Measurements from ENCODE around the gene C1orf35.

C1orf35 gene

DNA sequence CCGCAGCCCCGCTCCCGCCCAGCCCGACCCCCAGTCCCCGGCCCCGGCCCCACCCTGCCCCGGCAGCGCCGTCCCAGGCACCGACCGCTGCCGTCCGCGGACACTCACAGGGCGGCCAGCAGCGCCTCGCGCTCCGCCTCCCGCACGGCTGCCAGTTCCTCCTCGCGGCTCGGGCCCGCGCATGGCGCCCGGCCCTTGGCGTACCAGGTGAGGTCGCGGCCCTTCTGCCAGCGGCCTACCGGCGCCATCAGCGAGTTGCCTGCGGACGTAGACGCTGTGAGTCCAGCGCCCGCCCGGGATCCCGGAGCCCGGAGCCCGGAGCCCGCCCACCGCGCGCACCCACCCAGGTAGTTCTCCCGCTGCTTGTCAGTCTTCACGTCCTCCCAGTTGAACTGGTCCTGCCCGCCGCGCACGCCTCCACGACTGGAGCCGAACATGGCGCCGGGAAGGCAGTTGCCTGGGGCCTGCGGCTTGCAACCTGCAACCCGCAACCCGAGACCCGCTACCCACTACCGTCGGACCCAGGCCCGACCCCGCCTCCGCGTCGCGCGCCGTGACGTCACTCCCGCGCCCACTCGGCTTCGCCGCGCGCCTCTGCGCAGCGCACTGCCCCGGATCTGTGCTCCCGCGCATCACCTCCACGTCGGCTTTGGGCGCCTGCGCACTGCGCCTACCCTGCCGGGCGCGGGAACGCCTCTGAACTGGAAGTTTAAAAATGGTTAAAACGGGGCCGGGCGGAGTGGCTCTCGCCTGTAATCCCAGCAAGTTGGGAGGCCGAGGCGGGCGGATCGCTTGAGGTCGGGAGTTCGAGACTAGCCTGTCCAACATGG is at the start of gene C1orf35:
TSS of gene C1orf35 (minus strand) at position 535 of the 830 bp plus-strand sequence. CDS start at position 437, 98 bp downstream.
- peak; percentile 97 for DNase-seq

DNA sequence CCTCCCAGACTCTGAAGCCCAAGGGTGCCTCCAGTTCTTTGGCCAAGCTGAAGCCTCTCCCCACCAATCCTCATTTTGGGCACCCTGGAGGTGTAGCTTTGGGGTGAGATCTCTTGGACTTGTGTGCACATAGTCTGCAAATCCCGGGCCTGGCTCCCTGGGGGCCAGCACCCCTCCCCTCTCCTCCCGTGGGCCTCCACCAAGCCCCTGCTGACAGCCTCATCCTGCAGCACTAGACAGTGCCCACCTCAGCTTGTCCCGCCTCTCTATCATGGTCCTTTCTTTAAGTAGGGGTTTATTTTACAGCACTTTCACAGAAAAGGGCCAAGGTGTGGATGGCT is 49.8 kb upstream of the C1orf35 start:
- no peak for DNase-seq

DNA sequence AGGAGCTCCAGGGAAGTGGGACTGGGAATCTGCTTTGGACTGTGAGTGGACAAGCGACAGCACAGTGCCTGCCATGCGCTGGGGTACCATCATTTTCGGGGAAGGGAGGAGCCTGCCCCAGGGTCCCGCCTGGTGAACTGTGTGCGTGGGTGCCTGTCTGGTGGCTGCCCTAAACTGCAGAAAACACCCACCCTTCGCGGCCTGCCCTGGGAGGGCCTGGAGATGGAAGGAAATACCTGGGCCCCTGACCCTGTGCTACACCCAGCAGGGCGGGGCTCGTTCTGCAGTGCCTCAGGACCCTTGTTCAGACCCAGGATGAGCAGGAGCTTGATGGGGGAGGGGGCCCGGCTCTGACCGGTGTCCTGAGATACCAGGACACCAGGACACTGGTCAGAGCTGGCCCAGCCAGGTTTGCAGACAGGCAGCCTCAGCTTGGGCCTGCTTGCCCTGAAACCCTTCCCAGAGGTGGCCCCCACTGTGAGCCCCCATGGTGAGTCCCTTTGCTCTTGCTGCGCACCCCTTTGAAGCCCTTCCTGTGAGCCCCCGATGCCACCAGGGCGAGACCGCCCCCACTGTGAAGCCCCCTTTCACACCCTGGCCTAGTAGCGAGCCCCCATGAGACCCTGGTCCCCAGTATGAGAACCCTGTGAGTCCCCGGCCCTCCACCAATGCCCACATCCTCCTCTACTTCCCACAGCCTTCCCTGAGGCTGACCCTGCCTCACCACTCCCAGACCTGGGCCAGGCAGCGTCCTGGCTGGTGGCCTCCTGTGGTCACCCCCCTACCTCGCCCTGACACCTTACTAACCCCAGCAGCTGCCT is 49.2 kb upstream of the C1orf35 start:
- no peak for DNase-seq

DNA sequence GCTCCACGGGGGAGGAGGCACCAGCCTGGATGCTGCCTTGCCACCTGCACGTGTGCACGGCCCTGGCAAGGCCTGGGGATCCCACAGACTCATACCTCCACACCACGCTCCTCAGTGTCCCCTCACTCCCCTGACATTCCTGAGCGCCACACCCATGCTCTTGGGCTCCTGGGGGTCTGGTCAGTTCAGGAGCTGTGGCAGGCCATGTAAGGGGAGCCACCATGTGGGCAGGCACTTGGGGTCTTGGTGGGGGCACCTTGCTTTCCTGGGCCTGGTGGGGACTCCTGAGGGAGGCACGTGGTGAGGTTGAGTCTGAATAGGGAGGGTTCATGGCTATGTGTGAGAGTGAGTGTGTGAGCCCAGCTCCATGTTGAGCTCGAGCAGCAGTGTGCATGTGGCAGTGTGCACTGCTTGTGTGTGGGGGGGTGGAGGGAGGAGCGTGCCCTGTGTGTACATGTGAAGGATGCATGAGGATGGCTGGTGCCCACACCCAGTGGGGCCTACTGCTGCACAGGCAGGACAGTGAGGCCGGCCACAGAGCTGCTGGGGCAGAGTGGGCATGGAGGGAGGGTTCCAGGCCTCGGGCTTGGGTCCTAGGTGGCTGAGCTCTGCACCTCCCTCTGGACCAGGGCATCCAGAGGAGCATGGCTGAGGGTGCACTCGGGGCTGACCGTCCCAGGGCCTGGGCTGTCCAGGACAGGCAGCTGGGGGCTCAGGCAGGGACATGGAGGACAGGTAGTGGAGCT is 48.2 kb upstream of the C1orf35 start:
- no peak for DNase-seq

DNA sequence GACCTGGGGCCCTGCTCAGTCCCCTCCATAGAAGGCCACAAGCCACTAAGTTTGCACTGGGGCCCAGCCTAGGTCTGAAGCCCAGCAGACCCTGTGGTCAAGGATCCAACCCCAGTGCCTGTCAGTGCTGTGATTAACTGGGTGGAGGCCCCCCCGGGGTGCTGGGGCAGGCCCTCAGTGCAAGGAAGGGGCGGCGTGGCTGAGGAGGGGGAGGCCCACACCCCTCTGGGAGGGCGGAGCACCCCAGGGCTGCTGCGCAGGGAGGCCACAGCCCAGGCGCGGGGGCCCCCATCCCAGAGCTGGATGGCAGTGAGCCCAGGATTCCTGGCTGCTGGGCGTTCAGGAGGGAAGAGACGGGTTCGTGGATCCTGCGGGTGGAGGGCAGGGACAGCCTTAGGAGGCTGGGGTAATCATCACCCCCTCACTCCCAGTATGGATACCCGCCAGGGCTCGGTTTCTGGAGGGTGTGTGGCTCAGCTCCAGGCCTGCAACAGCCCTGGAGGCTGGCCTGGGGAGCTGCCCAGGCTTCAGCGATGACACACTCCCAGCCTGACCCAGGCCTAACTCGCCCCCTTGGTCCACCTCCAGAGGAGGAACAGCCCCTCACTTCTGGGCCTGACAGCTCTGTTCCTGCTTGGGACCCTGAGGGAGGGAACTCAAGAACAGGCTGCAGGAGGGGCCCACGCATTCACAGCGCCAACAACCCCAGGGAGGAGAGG is 47.5 kb upstream of the C1orf35 start:
- DNase-seq: no peak

GRCh38 chr1:228150120-228150460 is 47.0 kb upstream of the C1orf35 start:
- no peak for DNase-seq

GRCh38 chr1:228149406-228150119 is 46.4 kb upstream of the C1orf35 start, which contains the start of gene GJC2:
Gene GJC2 (plus strand): TSS chr1:228149930. CDS start chr1:228157759, 7,829 bp downstream.
- DNase-seq: no peak

GRCh38 chr1:228148935-228149405 is 45.8 kb upstream of the C1orf35 start:
- no peak for DNase-seq

GRCh38 chr1:228148196-228148861 is 45.2 kb upstream of the C1orf35 start:
- no peak for DNase-seq

DNA sequence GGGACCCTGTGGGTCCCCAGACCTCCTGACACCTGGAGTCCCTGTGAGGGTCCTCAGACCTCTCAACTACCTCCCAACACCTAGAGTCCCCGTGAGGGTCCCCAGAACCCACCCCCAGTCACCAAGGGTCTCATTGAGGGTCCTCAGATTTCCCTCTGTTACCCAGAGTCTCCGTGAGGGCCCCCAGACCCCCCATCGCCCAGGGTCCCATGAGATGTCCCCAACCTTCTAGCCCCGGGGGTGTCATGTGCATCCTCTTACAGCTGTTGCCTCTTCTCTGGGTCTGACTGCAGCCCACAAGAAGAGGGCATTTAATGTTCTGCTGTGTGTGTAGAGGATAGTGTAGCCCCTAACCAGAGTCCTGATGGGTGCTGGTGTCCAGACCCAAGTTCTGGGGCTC is 44.6 kb upstream of the C1orf35 start:
- no peak for DNase-seq

DNA sequence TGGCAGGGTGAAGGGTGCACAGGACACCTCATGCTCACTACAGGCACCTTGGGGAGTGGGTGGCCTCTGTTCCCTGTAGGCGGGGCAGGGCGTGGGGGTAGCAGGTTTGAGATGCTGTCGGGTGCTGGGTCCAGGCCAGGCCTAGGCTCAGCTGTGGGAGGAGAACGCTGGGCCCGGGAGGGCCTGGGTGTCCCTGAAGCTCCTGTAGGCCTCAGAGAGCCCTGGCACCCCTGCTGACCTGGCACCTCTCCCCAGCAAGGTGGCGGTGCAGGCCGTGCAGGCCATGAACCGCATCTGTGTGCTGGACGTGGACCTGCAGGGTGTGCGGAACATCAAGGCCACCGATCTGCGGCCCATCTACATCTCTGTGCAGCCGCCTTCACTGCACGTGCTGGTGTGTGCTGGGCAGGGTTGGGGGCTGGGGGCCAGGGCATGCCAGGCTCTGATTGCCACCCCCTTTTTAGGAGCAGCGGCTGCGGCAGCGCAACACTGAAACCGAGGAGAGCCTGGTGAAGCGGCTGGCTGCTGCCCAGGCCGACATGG is 44.1 kb upstream of the C1orf35 start:
- DNase-seq: no peak

DNA sequence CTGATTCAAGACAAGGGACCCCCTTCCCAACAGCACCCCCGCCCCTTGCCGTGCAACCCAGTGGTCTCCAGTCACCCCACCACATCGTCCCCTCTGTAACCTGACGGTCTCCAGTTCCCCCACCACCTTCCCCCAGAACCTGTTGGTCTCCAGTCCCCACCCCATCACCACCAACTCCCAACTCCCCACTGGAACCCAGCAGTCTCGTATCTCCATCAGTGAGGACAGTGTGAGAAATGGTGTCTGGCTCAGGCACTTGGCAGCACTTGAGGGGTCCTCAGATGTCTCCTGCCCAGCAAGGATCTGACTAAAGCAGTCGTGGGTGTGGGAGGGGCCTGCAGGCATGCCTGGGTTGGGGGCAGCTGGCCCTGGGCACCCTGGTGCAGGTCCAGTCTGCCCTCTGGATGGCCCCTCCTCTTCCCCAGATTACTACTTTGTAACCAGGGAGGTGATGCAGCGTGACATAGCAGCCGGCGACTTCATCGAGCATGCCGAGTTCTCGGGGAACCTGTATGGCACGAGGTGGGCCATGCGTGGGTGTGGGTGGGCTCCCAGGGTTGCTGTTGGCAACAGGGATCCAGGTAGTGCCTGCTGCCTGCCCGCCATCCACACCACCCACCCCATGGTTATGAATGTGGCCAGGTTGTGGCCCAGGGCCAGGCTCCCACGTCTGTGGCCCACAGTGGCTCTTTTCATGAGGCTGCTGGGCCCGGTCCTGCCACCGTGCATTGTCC is 43.5 kb upstream of the C1orf35 start:
- DNase-seq: no peak

GRCh38 chr1:228145463-228146416 is 42.6 kb upstream of the C1orf35 start:
- DNase-seq: no peak

DNA sequence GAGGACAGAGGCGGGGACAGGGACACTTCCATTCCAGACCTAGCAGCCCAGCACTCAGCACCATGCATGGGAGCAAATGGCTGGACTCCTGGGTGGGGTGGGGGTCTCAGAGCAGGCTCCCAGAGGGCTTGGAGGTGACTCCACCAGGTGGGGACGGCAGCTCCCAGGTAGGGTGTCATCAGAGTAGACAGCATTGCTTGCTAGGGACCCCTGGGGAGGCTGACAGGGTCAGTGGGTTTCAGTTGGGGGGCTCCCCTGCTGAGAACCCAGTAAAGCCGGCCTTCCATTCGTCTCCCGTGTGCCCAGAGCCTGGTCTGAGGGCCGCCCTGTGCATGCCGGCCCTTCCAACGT is 41.8 kb upstream of the C1orf35 start:
- DNase-seq: no peak

DNA sequence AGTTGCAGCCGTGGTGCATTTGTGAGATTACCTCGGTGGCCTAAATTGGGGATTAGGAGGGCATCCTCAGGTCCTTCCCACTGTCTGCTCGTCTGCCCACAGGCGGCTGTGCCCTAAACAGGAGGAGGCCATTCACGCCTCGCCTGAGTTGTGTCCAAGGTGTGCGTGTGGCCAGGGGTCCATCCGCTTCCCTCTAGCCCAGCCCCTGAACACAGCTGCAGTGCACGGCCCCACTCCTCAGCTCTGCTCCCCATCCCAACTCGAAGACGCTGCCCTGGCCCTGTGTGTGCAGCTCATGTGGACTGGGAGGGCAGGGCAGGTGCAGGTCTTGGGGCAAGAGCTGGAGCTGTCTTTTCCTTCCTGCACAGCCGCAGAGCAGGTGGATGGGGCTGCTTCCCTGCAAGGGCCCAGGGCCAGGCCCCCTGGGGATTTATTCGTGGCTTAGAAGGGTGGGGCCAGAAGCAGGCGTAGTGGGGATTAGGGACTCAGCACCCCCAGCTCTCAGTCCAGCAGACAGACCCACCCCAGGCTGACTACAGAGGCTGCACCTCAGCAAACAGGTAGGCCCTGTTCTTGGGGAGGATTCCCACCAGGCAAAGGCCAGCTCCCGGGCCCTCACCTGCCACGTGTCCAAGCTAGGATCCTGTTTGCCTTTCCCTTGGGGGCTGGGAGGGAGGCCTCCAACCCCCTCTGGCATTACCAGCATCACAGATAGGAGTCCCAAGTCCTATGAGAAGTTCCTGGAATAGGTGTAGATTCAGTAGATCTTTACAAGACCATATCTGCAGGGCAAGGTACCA is 41.3 kb upstream of the C1orf35 start:
- no peak for DNase-seq

GRCh38 chr1:228143480-228144192 is 40.5 kb upstream of the C1orf35 start:
- no peak for DNase-seq

- no peak for DNase-seq
These were observed 39.6 kb upstream of the C1orf35 start for GRCh38 chr1:228142701-228143136.
